ENCODE measurements around the gene SGMS1.

DNA sequence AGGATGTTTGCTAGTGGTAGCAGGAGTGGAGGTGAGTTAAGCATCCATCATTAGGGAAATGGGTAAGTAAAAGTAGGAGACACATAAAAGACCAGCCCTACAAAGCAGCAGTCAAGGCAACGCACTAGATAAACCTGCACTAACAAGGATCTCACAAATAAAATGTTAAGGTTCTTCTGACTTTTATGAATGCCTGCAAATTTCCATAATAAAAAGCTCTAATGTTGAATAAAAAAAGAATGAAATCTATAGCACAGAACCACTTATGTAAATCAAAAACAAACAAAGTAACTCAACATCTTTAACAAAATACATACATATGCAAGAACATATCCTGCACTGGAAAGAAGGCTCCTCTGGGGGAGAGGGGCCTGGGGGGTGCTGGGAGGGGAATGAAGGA is 4.6 kb downstream of the SGMS1 start:
- TF ChIP-seq CTCF (IDR thresholded peaks at IDR 0.05) (no peak), POLR2A (IDR thresholded peaks at IDR 0.05) (no peak), POLR2AphosphoS5 (IDR thresholded peaks at IDR 0.05) (no peak)

Measured in prostate gland (tissue), 2 donors.